T-helper 2 cell (primary cell): ENCODE data around the gene MBLAC1.
A peak's percentile ranks its signal among the peaks of the same experiment; 100 is the strongest.
"Not testable (repeated sequence)": the region's sequence is repeated elsewhere in the genome, so short reads cannot be mapped to it uniquely, and the experiment has no call there.

Experiments used
- DNase-seq, 5 experiments: peaks; one replicate each; pipeline versions ENCODE4 v3.0.0 to v3.0.0-alpha.2; 2012 to 2022

Gene MBLAC1

DNA sequence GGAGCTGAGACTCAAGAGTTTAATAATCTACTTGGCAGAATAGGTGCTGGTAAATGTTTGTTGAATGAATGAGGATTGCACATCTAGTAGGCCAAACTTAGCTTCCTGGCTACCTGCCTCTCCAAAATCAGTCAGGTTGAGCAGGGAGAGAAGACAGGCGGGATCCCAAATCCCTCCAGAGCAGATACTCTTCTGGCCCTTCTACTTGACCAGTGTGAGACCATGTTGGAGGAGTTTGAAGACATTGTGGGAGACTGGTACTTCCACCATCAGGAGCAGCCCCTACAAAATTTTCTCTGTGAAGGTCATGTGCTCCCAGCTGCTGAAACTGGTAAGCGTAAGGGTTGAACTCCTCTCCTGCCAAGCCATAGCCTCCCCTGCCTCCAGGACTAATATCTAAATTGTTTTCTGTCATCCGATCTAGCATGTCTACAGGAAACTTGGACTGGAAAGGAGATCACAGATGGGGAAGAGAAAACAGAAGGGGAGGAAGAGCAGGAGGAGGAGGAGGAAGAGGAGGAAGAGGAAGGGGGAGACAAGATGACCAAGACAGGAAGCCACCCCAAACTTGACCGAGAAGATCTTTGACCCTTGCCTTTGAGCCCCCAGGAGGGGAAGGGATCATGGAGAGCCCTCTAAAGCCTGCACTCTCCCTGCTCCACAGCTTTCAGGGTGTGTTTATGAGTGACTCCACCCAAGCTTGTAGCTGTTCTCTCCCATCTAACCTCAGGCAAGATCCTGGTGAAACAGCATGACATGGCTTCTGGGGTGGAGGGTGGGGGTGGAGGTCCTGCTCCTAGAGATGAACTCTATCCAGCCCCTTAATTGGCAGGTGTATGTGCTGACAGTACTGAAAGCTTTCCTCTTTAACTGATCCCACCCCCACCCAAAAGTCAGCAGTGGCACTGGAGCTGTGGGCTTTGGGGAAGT, 2.2 kb upstream of the MBLAC1 start:
- DNase-seq: no peak

DNA sequence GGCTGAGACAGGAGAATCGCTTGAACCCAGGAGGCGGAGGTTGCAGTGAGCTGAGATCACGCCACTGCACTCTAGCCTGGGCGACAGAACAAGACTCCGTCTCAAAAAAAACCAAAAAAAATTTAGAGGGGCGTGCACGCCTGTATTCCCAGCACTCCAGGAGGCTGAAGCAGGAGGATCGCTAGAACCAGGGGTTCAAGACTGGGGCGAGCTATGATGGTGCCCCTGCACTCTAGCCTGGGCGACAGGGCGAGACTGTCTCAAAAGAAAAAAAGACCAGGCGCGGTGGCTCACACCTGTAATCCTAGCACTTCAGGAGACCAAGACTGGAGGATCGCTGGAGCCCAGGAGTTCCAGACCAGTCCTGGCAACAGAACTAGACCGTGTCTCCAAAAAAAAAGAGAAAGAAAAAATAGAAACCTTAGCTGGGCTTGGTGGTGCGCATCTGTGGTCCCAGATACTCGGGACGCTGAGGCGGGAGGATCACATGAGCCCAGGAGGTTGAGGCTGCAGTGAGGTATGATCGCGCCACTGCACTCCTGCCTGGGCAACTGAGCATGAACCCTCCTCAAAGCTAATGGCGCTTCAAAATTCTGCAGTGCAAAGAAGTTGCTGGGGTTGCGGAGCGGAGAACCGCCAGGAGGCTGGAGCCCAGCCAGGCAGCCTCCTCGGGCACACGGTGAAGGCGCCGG, 382 bp upstream of the MBLAC1 start:
- DNase-seq: no peak

DNA sequence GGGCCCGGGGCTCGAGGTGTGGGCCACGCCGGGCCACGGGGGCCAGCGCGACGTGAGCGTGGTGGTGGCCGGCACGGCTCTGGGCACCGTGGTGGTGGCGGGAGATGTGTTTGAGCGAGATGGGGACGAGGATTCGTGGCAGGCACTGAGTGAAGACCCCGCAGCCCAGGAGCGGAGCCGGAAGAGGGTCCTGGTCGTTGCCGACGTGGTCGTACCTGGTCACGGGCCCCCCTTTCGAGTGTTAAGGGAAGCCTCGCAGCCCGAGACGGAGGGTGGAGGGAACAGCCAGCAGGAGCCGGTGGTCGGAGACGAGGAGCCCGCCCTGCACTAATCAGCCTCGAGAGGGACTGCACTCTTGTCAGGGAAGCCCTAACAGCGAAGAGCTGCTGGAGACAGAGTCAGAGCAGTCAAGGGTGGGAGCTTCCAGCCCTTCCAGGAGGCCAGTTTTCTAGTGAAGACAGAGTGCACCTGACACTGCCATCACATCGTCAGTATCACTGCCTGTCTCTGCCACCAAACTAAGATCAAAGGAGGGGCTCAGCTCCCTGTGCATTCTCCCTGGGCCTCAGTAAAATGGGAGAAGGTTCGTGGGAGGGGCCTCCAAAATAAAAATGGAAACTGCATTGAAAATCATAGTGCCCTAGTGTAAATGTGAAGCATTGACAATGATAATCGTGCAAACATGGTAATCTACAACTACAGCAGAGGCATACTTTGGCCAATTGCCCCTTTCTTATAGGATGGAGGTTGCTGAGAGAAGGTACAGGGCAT, 1.3 kb downstream of the MBLAC1 start:
- peak in 1 of 5 experiments; percentile 55 for DNase-seq

DNA sequence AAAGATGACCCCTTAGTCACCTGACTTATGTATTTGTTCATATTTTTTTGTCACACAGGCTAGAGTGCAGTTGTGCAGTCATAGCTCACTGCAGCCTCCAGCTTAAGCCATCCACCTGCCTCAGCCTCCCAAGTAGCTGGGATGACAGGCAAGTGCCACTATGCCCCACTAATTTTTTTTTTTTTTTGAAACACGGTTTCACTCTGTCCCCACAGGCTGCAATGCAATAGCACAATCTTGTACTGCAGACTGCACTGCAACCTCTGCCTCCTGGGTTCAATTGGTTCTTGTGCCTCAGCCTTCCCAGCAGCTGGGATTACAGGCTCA, 1.8 kb downstream of the MBLAC1 start:
- DNase-seq: no peak

DNA sequence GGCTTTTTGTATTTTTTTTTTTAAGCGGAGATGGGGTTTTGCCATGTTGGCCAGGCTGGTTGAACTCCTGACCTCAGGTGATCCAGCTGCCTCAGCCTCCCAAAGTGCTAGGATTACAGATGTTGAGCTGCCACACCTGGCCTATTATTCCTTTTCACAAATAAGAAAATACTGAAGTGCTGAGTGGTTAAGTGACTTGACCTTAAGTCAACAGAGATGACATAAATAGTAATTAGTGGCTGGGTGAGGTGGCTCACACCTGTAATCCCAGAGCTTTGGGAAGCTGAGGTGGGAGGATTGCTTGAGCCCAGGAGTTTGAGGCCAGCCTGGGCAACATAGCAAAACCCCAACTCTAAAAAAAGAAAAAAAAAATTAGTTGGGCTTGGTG, 3.4 kb downstream of the MBLAC1 start:
- DNase-seq: not testable (repeated sequence)

DNA sequence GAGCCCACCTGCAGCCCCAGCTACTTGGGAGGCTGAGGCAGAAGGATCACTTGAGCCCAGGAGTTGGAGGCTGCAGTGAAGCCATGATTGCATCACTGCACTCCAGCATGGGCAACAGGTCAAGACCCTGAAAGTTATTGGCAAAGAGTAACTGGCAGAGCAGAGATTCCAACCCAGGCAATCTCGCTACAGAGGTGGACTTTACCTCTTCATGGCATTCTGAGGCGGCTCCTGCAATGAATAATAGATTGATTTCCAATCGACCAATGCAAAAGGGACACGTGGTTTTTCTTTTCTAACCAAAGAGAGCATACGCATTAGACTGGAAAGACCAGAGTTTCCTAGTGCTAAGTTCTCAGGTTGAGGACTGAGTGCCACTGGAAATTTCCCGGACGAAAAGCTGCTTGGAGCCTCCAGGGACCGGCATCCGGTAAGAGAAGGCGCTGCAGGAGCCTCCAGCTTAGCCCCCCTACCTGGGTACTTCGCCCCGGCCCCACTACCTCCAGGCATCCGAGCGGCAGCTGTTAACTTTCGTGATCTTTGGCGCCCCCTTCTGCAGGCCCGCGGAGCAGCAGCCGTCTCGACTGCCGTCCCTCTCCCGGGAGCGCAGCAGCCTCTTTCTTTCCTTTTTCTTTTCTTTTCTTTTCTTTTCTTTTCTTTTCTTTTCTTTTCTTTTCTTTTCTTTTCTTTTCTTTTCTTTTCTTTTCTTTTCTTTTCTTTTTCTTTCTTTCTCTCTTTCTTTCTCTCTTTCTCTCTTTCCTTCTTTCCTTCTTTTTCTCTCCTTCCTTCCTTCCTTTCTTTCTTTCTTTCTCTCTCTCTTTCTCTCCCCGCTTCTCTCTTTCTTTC, 4.1 kb downstream of the MBLAC1 start:
- DNase-seq: peak; percentile 65 to 79 (median 74)

DNA sequence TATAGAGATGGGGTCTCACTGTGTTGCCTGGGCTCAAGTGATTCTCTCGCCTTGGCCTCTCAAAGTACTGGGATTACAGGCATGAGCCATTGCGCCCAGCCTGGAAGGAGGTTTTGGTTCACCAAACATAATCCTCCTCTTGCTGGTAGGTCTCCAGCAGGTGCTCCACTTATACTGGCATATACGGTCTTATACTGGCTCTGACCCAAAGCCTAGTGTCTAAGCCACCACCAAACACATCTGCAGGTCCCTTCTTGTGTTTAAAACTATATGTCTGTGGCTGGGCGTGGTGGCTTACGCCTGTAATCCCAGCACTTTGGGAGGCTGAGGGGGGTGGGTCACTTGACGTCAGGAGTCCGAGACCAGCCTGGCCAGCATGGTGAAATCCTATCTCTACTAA, 5.4 kb downstream of the MBLAC1 start:
- no peak for DNase-seq

DNA sequence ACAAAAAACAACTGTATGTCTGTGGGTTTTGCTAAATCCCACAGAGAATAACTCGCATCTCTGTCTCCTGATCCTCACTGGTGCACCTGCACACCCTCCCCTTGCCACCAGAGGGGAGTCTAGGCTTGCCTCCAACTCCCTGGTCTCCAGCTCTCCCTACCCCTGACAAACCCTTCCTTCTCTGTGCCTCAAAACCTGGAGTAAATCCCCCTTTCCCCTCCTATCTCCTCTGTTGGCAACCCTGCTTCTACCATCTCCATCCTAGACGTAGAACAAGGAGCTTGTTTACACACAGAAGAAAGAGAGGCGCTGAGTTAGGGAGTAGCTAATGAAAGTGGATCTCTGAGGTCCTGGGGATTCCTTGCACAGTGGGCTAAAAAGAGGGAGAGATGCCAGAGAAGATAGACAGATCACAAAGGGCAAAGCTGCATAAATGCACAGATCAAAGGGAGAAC, 6.0 kb downstream of the MBLAC1 start:
- DNase-seq: peak in 4 of 5 experiments; percentile 43 to 72 (median 52)

DNA sequence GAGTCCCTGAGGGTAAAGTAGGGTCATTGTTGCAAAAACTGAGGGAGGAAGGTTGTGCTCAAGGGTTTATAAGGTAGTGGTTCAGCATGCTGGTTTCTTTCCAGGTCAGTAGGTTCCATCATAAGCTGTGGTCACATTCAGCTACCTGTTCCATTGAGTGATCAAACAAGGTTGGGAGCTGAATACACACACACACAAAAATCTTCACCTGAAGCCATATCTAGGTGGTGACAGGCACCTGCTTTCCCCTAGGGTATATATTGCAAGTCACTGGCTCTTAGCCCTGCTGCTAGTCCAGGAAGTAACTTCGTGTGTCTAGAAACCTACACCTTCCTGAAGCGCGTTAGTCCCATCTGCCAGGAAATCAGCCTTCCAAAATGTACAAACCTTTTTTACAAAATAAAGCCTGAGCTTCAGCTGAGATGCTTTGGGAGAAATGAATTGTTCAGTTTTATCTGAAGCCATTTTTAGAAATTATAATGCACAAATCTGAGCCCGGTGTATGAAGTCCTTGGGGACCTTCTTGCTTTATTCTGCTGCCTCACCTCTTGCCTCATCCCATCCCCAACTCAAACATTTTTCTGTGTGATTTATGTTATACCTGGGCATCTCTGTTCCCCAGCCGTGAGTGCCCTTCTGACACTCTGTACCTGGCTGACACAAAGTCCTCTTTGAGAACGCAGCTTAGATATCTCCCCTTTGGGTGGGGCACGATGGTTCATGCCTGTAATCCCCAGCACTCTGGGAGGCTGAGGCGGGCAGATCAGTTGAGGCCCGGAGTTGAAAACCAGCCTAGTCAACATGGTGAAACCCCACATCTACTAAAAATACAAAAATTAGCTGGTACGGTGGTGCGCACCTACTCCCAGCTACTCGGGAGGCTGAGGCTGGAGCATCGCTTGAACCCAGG, 11.3 kb downstream of the MBLAC1 start:
- no peak for DNase-seq

DNA sequence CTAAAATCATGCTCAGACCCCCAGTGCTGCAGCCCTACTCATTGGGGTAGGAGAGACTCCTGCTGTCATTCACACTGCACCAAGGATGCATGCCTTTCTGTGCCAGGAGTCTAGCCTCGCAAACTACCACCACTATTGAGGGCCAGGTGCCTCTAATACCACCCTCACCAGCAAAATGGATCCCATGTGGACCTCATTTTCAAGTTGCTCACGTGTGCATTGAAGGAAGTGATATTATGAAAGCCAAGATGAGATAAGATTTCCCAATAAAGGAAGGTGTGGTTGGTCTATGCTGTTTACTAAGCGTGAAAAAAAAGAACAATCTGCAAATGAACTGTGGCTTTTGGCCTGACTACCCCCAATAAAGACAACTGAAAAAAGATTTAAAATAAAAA, 14.8 kb downstream of the MBLAC1 start:
- no peak for DNase-seq

DNA sequence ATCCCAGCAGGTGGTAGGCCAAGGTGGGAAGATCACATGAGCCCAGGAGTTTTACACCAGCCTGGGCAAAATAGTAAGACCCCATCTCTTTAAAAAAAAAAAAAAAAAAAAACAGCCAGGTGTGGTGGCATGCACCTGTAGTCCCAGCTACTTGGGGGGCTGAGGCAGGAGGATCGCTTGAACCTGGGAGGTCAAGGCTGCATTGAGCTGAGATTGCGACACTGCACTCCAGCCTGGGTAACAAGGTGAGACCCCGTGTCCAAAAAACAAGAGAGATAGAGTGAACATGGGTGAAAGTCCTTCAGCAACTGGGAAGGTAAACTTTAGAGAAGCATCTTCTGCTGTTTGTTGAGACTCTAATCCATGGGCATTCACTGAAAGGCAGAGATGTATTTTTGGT, 15.7 kb downstream of the MBLAC1 start:
- no peak for DNase-seq

DNA sequence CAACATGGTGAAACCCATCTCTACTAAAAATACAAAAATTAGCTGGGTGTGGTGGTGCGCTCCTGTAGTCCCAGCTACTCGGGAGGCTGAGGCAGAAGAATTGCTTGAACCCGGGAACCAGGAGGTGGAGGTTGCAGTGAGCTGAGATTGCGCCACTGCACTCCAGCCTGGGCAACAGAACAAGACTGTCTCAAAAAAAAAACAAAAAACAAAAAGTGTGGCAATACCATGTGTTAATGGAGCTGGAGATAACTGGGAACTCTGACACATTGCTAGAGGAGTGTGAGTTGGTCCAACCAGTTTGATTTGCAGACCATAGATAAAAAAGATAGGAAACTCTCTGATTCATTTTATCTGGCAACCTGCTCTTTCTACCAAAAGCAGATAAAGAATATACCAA, 19.6 kb downstream of the MBLAC1 start:
- DNase-seq: not testable (repeated sequence)

DNA sequence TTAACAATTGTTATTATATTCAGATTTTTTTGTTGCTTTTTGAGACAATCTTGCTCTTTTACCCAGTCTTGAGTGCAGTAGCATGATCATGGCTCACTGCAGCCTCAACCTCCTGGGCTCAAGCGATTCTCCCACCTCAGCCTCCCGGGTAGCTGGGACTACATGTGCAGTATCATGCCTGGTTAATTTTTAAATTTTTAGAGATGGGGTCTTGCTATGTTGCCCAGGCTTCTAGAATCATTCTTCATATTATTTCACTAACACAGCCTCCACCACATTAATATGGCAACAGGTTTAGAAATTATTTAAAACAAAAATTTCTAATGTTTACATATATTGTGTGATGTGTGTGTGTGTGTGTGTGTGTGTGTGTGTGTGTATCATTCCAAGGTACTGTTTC, 20.5 kb downstream of the MBLAC1 start:
- no peak for DNase-seq

DNA sequence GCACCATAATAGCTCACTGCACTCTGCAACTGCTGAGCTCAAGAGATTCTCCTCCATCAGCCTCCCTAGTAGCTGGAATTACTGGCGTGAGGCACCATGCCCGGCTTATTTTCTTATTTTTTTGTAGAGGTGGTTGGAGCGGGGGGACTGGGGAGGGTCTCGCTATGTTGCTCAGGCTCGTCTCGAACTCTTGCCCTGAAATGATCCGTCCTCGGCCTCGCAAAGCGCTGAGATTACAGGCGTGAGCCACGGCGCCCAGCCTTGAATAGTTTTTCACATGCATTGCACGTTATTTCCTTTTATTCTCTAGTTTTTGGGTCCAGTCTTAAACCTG, 21.4 kb downstream of the MBLAC1 start:
- DNase-seq: no peak

DNA sequence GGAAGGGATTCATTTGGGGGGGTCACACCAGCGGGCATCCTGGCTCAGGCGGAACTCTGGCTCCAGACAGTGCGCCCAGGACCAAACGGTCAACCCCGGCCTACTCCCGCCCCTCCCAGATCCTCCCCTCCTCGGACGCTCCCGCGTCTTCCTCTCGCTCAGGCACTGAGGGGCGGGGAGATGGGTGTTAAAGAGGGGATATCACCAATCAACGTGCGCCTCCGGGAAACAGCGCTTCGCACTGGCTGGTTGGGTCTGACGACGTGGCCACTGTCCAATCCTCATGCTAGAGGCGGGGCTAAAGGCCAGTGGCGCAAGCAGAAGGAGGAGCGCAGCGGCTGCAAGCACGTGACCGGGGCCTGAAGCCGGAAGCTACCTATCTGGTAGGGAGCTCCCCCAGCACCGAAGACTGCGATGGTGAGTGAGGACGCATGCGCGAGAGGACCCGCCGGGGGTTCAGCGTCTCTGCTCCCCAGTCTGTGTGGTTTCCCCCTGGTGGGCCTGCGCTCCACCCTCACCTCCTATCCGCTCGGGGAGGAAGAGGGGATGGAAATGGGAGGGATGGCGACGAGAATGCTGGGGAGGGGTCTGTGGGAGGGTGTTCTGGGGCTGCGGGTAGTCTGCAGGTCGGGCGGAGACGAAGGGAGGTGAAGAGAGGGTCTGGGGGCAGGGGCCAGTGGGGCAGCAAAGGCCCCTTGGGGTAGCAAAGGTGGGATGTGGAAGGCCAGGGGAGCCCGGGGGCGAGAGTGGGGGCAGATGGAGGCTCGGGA, 22.0 kb downstream of the MBLAC1 start, which contains the start of gene LAMTOR4:
TSS of gene LAMTOR4 (plus strand) at position 360 of the 770 bp plus-strand sequence. CDS start at position 415, 55 bp downstream.
- peak; percentile 94 to 100 (median 98) for DNase-seq

DNA sequence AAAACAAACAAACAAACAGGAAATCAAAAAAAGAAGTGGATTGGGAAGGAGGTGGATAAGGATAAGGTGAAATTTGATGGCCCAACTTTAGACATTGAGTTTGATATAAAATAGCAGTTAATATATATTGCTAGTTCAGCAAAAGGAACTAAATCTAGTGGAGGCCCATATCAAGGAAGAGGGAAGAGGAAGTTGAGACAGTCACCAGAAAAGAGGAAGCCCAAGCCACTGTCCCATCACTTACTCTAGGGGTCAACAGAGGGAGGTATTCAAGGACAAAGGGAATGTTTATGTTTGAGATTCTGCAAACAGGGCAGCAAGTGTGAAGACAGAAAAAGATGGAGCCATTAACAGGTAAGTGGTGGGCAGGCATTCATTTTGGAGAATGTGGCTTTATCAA, 25.6 kb downstream of the MBLAC1 start:
- DNase-seq: no peak

DNA sequence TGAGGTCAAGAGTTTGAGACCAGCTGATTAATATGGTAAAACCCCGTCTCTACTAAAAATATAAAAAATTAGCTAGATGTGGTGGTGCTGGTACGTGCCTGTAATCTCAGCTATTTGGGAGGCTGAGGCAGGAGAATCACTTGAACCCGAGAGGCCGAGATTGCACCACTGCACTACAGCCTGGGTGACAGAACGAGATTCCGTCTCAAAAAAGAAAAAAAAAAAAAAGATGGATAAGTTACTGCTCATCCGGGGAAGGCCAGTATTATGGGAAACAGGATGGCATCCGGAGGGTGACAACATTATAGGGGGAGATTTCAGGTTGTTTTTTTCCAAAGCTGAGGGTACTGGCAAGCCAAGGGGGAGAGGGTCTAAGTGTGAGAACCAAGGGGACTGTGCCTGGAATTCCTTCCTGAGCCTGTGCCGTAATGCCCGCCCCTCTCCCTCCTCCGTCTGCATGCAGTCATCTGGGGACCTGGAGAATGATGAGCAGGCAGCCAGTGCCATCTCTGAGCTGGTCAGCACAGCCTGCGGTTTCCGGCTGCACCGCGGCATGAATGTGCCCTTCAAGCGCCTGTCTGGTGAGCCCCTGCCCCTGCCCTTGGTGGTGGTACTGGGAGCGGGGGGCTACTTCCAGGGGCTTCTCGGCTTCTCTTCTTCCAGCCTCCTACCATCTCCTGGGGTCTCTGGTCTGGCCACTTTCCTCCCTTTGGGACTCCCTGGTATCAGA, 26.3 kb downstream of the MBLAC1 start:
- no peak for DNase-seq

DNA sequence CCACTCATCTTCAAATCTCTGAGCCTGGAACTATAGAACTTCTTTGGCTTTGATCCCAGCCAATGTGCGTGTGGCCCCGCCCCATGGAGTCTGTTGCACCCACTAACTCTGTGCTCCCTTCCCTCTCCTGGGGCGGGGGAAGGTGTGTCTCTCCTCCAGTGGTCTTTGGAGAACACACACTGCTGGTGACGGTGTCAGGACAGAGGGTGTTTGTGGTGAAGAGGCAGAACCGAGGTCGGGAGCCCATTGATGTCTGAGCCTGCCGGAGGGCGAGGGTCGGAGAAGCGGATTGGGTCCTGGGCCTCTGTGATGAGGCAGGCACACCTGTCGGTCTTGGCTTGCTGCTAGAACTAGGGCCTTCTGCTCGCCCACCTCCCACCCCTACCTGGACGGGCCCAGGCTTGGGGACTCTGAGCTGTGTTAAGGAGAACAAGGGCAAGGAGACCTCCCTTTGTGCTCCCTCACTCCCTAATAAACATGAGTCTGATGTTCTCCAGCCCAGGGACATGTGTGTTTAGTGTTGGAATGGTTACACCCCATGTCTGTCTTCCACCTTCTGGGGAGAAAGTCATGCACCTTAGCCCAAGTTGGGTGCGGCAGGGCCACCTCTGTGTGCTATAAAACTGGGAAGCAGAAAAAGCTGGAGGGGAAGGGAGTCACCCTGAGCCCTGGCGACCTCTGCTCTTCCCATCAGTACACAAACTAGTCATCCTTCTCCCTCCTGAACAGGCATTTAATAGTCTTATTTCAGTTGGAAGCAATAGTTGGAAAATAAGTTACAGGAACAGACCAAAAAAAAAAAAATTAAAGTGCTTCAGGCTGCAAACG, 27.2 kb downstream of the MBLAC1 start:
- DNase-seq: no peak
